ENCODE data around the gene WDR47. TPM values are rescaled to one million over a fixed set of nuclear protein-coding genes. Genes with fewer than 3 reads are reported as not detected.

WDR47 gene
- total RNA-seq, 2 experiments from 2014 or later = 16.2 to 18.7 TPM

GRCh38 chr1:108972951-108973350, 69.0 kb downstream of the WDR47 start:
- no peak overlapping the region for H3K4me3 ChIP-seq (ENCODE audit: low read length)
- CTCF ChIA-PET = interaction anchor here (0.6 to 1.5 kb wide), 3 partner anchors 10 to 78 kb away, joined by 3 to 4 read pairs (median 3); no protein-coding TSS in a partner anchor
- ATAC-seq (ENCODE audit: poor library complexity) = no peak
- no peak overlapping the region for H3K27ac ChIP-seq (ENCODE audit: low read depth in 1 of 2, low read length in 2 of 2)
- no peak for DNase-seq
- Mint-ChIP-seq H3K4me3 (no peak overlapping the region), H3K9me3 (no peaks in the 10 kb centered on the region), H3K27ac (no peak overlapping the region), H3K27me3 (no peaks in the 10 kb centered on the region), H3K36me3 (ENCODE audit: low read depth) (peaks cover 46% of the 10 kb centered on the region), H3K4me1 (ENCODE audit: low read depth) (no peaks in the 10 kb centered on the region)
- no peaks in the 10 kb centered on the region for H3K27me3 ChIP-seq (ENCODE audit: control insufficient read depth in 1 of 2, insufficient read depth in 2 of 2, low read length in 2 of 2)
- H3K4me1 ChIP-seq (ENCODE audit: insufficient read depth, low read length) = no peaks in the 10 kb centered on the region
- H3K36me3 ChIP-seq (ENCODE audit: insufficient read depth, low read length) = peaks cover 10% of the 10 kb centered on the region
- intact Hi-C loops (cut with DNase I, micrococcal nuclease) = no loop called here
- no peaks in the 10 kb centered on the region for H3K9me3 ChIP-seq (ENCODE audit: control insufficient read depth in 1 of 2, insufficient read depth in 1 of 2, low read length in 2 of 2)
- TF ChIP-seq CTCF (IDR thresholded peaks at IDR 0.05) = no peak
- POLR2A ChIA-PET = no interaction called here

GRCh38 chr1:108969346-108969745, 72.6 kb downstream of the WDR47 start:
- intact Hi-C loops (cut with DNase I, micrococcal nuclease) = no loop called here
- H3K9me3 Mint-ChIP-seq = no peaks in the 10 kb centered on the region
- ChIA-PET POLR2A (no interaction called here), CTCF (interaction anchor here (1.1 kb wide), 1 partner anchor 143 kb away, joined by 3 read pairs; a partner anchor contains a TSS)
- TF ChIP-seq CTCF (IDR thresholded peaks at IDR 0.05) = no peak
- Histone ChIP-seq H3K36me3 (ENCODE audit: insufficient read depth, low read length) (peaks cover 10% of the 10 kb centered on the region), H3K9me3 (ENCODE audit: control insufficient read depth in 1 of 2, insufficient read depth in 1 of 2, low read length in 2 of 2) (no peaks in the 10 kb centered on the region), H3K27me3 (ENCODE audit: control insufficient read depth in 1 of 2, insufficient read depth in 2 of 2, low read length in 2 of 2) (no peaks in the 10 kb centered on the region), H3K4me1 (ENCODE audit: insufficient read depth, low read length) (no peaks in the 10 kb centered on the region), H3K4me3 (ENCODE audit: low read length) (no peak overlapping the region), H3K27ac (ENCODE audit: low read depth in 1 of 2, low read length in 2 of 2) (no peak overlapping the region)
- H3K27me3 Mint-ChIP-seq = no peaks in the 10 kb centered on the region
- H3K27ac Mint-ChIP-seq = no peak overlapping the region
- H3K4me3 Mint-ChIP-seq = no peak overlapping the region
- no peak for ATAC-seq (ENCODE audit: poor library complexity)
- H3K36me3 Mint-ChIP-seq (ENCODE audit: low read depth) = peaks cover 32% of the 10 kb centered on the region
- peaks cover under 1% of the 10 kb centered on the region for H3K4me1 Mint-ChIP-seq (ENCODE audit: low read depth)
- no peak for DNase-seq

- ChIA-PET CTCF (interaction anchor here (0.7 to 1.2 kb wide), 3 partner anchors 9 to 149 kb away, joined by 3 to 4 read pairs (median 3); a partner anchor contains a TSS), POLR2A (interaction anchor here (0.7 to 3.3 kb wide), 17 partner anchors 11 to 763 kb away, joined by 3 to 22 read pairs (median 6); partner anchors contain the start of genes GNAI3, HENMT1, PRPF38B and SARS1)
- ATAC-seq (ENCODE audit: poor library complexity) = peak; percentile 93
- Mint-ChIP-seq H3K4me3 (peak within 1 kb of the TSS; percentile 94), H3K9me3 (no peaks in the 10 kb centered on the region), H3K4me1 (ENCODE audit: low read depth) (peaks cover 47% of the 10 kb centered on the region), H3K27ac (peak within 1 kb of the TSS; percentile 93), H3K27me3 (no peaks in the 10 kb centered on the region), H3K36me3 (ENCODE audit: low read depth) (peaks cover 27% of the 10 kb centered on the region)
- TF ChIP-seq CTCF (IDR thresholded peaks at IDR 0.05) = no peak
- intact Hi-C loops (cut with DNase I, micrococcal nuclease) = loop anchor here (2.0 to 5.0 kb wide), 6 partner anchors 78 to 216 kb away; partner anchors contain the start of genes ELAPOR1 (in 1 of the 2), STXBP3 (in 1 of the 2), TMEM167B (in 1 of the 2) and WDR47 (in 1 of the 2)
- H3K27ac ChIP-seq (ENCODE audit: low read depth in 1 of 2, low read length in 2 of 2) = peak within 1 kb of the TSS; percentile 64 to 79
- H3K27me3 ChIP-seq (ENCODE audit: control insufficient read depth in 1 of 2, insufficient read depth in 2 of 2, low read length in 2 of 2) = no peaks in the 10 kb centered on the region
- no peaks in the 10 kb centered on the region for H3K9me3 ChIP-seq (ENCODE audit: control insufficient read depth in 1 of 2, insufficient read depth in 1 of 2, low read length in 2 of 2)
- H3K36me3 ChIP-seq (ENCODE audit: insufficient read depth, low read length) = no peaks in the 10 kb centered on the region
- peak; percentile 80 to 97 (median 88) for DNase-seq
- peak within 1 kb of the TSS; percentile 59 for H3K4me3 ChIP-seq (ENCODE audit: low read length)
- peaks cover 31% of the 10 kb centered on the region for H3K4me1 ChIP-seq (ENCODE audit: insufficient read depth, low read length)
These were observed 78.7 kb downstream of the WDR47 start, which contains the start of gene CLCC1 for GRCh38 chr1:108963052-108963686. TSS of gene CLCC1 (minus strand) at chr1:108963484. CDS start at chr1:108950437, 13,047 bp downstream.

Measured in CD4-positive, alpha-beta T cell (primary cell).